HepG2 (cell line): ENCODE results near the gene GATB. TPM values are rescaled to one million over a fixed set of nuclear protein-coding genes. Genes with fewer than 3 reads are reported as not detected.

ENCODE experiments used
- ATAC-seq: fragments of 200-7000 bp; cut with Tn5 transposase; 3 replicates; pipeline ENCODE4 v1.9.1; 2020; ENCODE audit warnings: mild to moderate bottlenecking, moderate library complexity
- BruUV-seq: library from RNA; stranded (reverse); fragments of 400-500 nt; replicated peaks from 2 replicates; lab custom pipeline; 2021; lab: Mats Ljungman, UMichigan
- CTCF ChIA-PET: fragments of 300-600 bp; formaldehyde crosslinking; extraction: SDS; loops from one replicate; lab custom pipeline; 2021; ENCODE audit warnings: low total read pairs, inconsistent platforms, low intra/inter-chr PET ratio; lab: Yijun Ruan, JAX
- POLR2A ChIA-PET: fragments of 350-600 bp; sonication (Branson Sonifier 250); formaldehyde crosslinking; loops from one replicate; lab custom pipeline; 2020; ENCODE audit warnings: antibody characterized with exemption, inconsistent platforms; lab: Yijun Ruan, JAX
- DNase-seq: peaks from one replicate; pipeline ENCODE4 v3.0.0-alpha.2; 2015; ENCODE audit warnings: low spot score
- FAIRE-seq: peaks from 3 replicates; lab custom pipeline; 2011; peaks lifted over from hg19 to GRCh38; lab: Jason Lieb, UNC
- H2AFZ ChIP-seq: one replicate; pipeline ENCODE4 v1.6.1; 2011; ENCODE audit warnings: low read length, inconsistent platforms
- H3K27ac ChIP-seq: fragments of 300-600 bp; 3 replicates; pipeline ENCODE4 v1.8.0; 2011; ENCODE audit warnings: mixed run types, mild to moderate bottlenecking, mixed read lengths, low read length, inconsistent platforms; ENCODE audit not compliant: insufficient read depth; ENCODE audit errors: extremely low read length
- H3K27me3 ChIP-seq, 2 experiments: fragments of 200-600 bp in 1 of 2; 2 replicates in 1 of 2; 3 replicates in 1 of 2; pipeline versions ENCODE4 v1.6.0 to v1.8.0; 2011; ENCODE audit warnings: low read length in 2 of 2, mild to moderate bottlenecking in 2 of 2, moderate library complexity in 2 of 2, inconsistent platforms in 1 of 2; ENCODE audit not compliant: insufficient read depth in 2 of 2, control insufficient read depth in 1 of 2
- H3K36me3 ChIP-seq, 2 experiments: fragments of 200-600 bp in 1 of 2; replicated peaks in 1 of 2; 2 replicates in 1 of 2; 3 replicates in 1 of 2; pipeline versions ENCODE4 v1.5.1 to v1.8.0; 2011; ENCODE audit warnings: low read length in 2 of 2, inconsistent platforms in 1 of 2; ENCODE audit not compliant: insufficient read depth in 2 of 2, control insufficient read depth in 1 of 2
- H3K4me1 ChIP-seq: 2 replicates; pipeline ENCODE4 v1.5.1; 2012; ENCODE audit warnings: low read length, inconsistent platforms; ENCODE audit not compliant: insufficient read depth
- H3K4me2 ChIP-seq: 2 replicates; pipeline ENCODE4 v1.6.0; 2011; ENCODE audit warnings: low read depth, low read length, inconsistent platforms
- H3K4me3 ChIP-seq, 3 experiments: fragments of 200-600 bp in 1 of 3; sonication (generic), shearing (Covaris generic) in 1 of 3; replicated peaks in 1 of 3; 2 replicates each; pipeline ENCODE4 v1.5.1; 2011 to 2016; ENCODE audit warnings: low read length in 3 of 3, inconsistent platforms in 2 of 3, low read depth in 2 of 3, mild to moderate bottlenecking in 2 of 3, control low read depth in 1 of 3, mixed read lengths in 1 of 3; ENCODE audit not compliant: insufficient read depth in 1 of 3
- H3K79me2 ChIP-seq: one replicate; pipeline ENCODE4 v1.6.1; 2011; ENCODE audit warnings: low read length, inconsistent platforms; ENCODE audit not compliant: insufficient read depth
- H3K9ac ChIP-seq: 2 replicates; pipeline ENCODE4 v1.6.0; 2011; ENCODE audit warnings: mild to moderate bottlenecking, low read depth, low read length, inconsistent platforms; ENCODE audit not compliant: insufficient read depth
- H3K9me3 ChIP-seq: 2 replicates; pipeline ENCODE4 v1.5.1; 2012; ENCODE audit warnings: mild to moderate bottlenecking, low read length
- H4K20me1 ChIP-seq: 2 replicates; pipeline ENCODE4 v1.6.0; 2011; ENCODE audit warnings: inconsistent platforms, mild to moderate bottlenecking, low read length, moderate library complexity; ENCODE audit not compliant: insufficient read depth
- AHR ChIP-seq: IDR thresholded peaks from 2 replicates; pipeline ENCODE4 v1.6.1; 2018; ENCODE audit warnings: missing genetic modification reagents, missing compliant biosample characterization
- BCL6 ChIP-seq: IDR thresholded peaks from 2 replicates; pipeline ENCODE4 v1.6.1; 2016; ENCODE audit warnings: missing genetic modification reagents, missing compliant biosample characterization
- E2F5 ChIP-seq: sonication (generic); formaldehyde crosslinking; conservative IDR thresholded peaks from 2 replicates; pipeline ENCODE4 v1.4.0; 2020; ENCODE audit warnings: missing genetic modification reagents
- EED ChIP-seq: sonication (generic); formaldehyde crosslinking; IDR thresholded peaks from 2 replicates; pipeline ENCODE4 v1.5.0; 2020; ENCODE audit warnings: mild to moderate bottlenecking, missing genetic modification reagents
- GABPB1 ChIP-seq: IDR thresholded peaks from 2 replicates; pipeline ENCODE4 v1.6.1; 2016; ENCODE audit warnings: mild to moderate bottlenecking, missing genetic modification reagents, moderate library complexity, missing compliant biosample characterization
- HCFC1 ChIP-seq: fragments of 150-350 bp; IDR thresholded peaks from 2 replicates; pipeline ENCODE4 v1.6.1; 2014; ENCODE audit warnings: low read depth, low read length
- KLF6 ChIP-seq: IDR thresholded peaks from 2 replicates; pipeline ENCODE4 v1.8.0; 2016; ENCODE audit warnings: missing biosample characterization, missing genetic modification reagents
- NFATC3 ChIP-seq: sonication (generic); formaldehyde crosslinking; IDR thresholded peaks from 2 replicates; pipeline ENCODE4 v1.5.1; 2020; ENCODE audit warnings: mild to moderate bottlenecking, missing genetic modification reagents
- NR2F2 ChIP-seq: IDR thresholded peaks from 2 replicates; pipeline ENCODE4 v1.6.1; 2012; ENCODE audit warnings: low read depth, inconsistent platforms, borderline replicate concordance
- RFXAP ChIP-seq: sonication (generic); formaldehyde crosslinking; IDR thresholded peaks from 2 replicates; pipeline ENCODE4 v1.4.0; 2020; ENCODE audit warnings: missing genetic modification reagents, borderline replicate concordance
- SOX13 ChIP-seq, 3 experiments: fragments of 450-650 bp in 1 of 3; sonication (generic) in 1 of 3; formaldehyde crosslinking in 1 of 3; IDR thresholded peaks in 2 of 3; conservative IDR thresholded peaks in 1 of 3; 2 replicates each; pipeline versions ENCODE4 v1.5.0 to v1.6.1; 2016 to 2020; ENCODE audit warnings: antibody characterized with exemption in 1 of 3, mild to moderate bottlenecking in 1 of 3, missing compliant biosample characterization in 1 of 3, missing genetic modification reagents in 1 of 3, moderate library complexity in 1 of 3
- THAP11 ChIP-seq: IDR thresholded peaks from 2 replicates; pipeline ENCODE4 v1.6.1; 2016; ENCODE audit warnings: missing biosample characterization, missing genetic modification reagents
- ZBTB7B ChIP-seq: sonication (generic); formaldehyde crosslinking; IDR thresholded peaks from 2 replicates; pipeline ENCODE4 v1.4.0; 2020; ENCODE audit warnings: missing genetic modification reagents
- ZNF224 ChIP-seq: sonication (generic); formaldehyde crosslinking; IDR thresholded peaks from 2 replicates; pipeline ENCODE4 v1.5.0; 2020; ENCODE audit warnings: mild to moderate bottlenecking, missing genetic modification reagents
- ZNF235 ChIP-seq: sonication (generic); formaldehyde crosslinking; IDR thresholded peaks from 2 replicates; pipeline ENCODE4 v1.8.1; 2023; ENCODE audit warnings: mild to moderate bottlenecking, missing genetic modification reagents, borderline replicate concordance
- ZNF484 ChIP-seq: sonication (generic); formaldehyde crosslinking; IDR thresholded peaks from 2 replicates; pipeline ENCODE4 v1.5.1; 2020; ENCODE audit warnings: mild to moderate bottlenecking, low read depth, missing genetic modification reagents, borderline replicate concordance
- ZNF672 ChIP-seq: sonication (generic); formaldehyde crosslinking; IDR thresholded peaks from 2 replicates; pipeline ENCODE4 v1.8.1; 2022; ENCODE audit warnings: missing genetic modification reagents
- WGBS: methylation state at CpG from one replicate; pipeline ENCODE4 v1.1.6; 2017; ENCODE audit warnings: low lambda C conversion rate; 5-methylcytosine and 5-hydroxymethylcytosine counted together
- in situ Hi-C: cut with HindIII; loops from 2 replicates; pipeline ENCODE4 v1.10.0; 2017; ENCODE audit warnings: low pct_unique_long_range_greater_than_20kb; ENCODE audit not compliant: extremely low pct_ligation_motif_present
- intact Hi-C: fragments of 100-400 bp; cut with micrococcal nuclease; formaldehyde crosslinking; loops from one replicate; pipeline ENCODE4 v1.10.0; 2022; ENCODE audit not compliant: unreplicated experiment
- polyA plus RNA-seq, 8 experiments: library from polyadenylated mRNA; depleted of rRNA in 3 of 8; stranded (reverse) in 7 of 8; unstranded in 1 of 8; fragments of >200 nt; fragmentation: Illumina TruSeq in 4 of 8; extraction: Trizol in 4 of 8; gene quantifications; 2 replicates each; pipeline versions ENCODE4 v1.2.1 to v1.2.3, GENCODE V29; 2011 to 2016; ENCODE audit warnings: low read depth in 4 of 8, missing spikeins in 1 of 8, mixed read lengths in 1 of 8; ENCODE audit not compliant: insufficient read depth in 1 of 8
- total RNA-seq, 5 experiments: library from RNA; depleted of rRNA; stranded (reverse); fragments of >200 nt; fragmentation: Illumina TruSeq; extraction: Trizol; gene quantifications; 2 replicates each; pipeline ENCODE4 v1.2.3, GENCODE V29; 2016; ENCODE audit warnings: low read depth in 1 of 5
- TF ChIP-seq, protein P1 (sequence below): sonication (generic); formaldehyde crosslinking; IDR thresholded peaks from 2 replicates; pipeline ENCODE4 v1.5.1; 2020; ENCODE audit warnings: mild to moderate bottlenecking, moderate library complexity, missing genetic modification reagents

The GATB gene
- total and polyA plus RNA-seq, 2 of the 13 experiments (the other 11 are each of a cell fraction or from before 2014, with no cell fraction given) = 32.3 to 32.4 TPM

- Histone ChIP-seq H3K9me3 (no peaks in the 10 kb centered on the region), H3K36me3 (peaks cover 0 to 6% of the 10 kb centered on the region in 2 experiments; a peak in 2 of 5 replicates), H2AFZ (no peak overlapping the region), H3K4me1 (no peaks in the 10 kb centered on the region), H3K27me3 (no peaks in the 10 kb centered on the region; a peak in 1 of 5 replicates), H3K9ac (no peak overlapping the region), H3K27ac (no peak overlapping the region), H4K20me1 (no peaks in the 10 kb centered on the region), H3K79me2 (no peaks in the 10 kb centered on the region), H3K4me3 (no peak overlapping the region), H3K4me2 (no peak overlapping the region)
- DNase-seq (no peak), FAIRE-seq (no peak), ATAC-seq (no peak)
- intact Hi-C loops (no loop called here), in situ Hi-C loops (no loop called here)
- TF ChIP-seq ZNF672 (no peak), ZNF235 (no peak), THAP11 (CRISPR knock-in tag) (no peak), RFXAP (CRISPR knock-in tag) (no peak), KLF6 (CRISPR knock-in tag) (no peak), AHR (CRISPR knock-in tag) (no peak), SOX13 (IDR thresholded peaks at IDR 0.05) (no peak), SOX13 (CRISPR knock-in tag; conservative IDR thresholded peaks at IDR 0.05 in 1 of 2, IDR thresholded peaks at IDR 0.05 in 1 of 2) (no peak), BCL6 (CRISPR knock-in tag) (no peak), HCFC1 (no peak), E2F5 (CRISPR knock-in tag) (no peak), GABPB1 (CRISPR knock-in tag) (no peak), NFATC3 (CRISPR knock-in tag) (no peak), ZNF484 (CRISPR knock-in tag) (no peak), ZBTB7B (no peak), ZNF224 (CRISPR knock-in tag) (no peak), NR2F2 (no peak), EED (CRISPR knock-in tag) (no peak)
- TF ChIP-seq, protein P1, sequence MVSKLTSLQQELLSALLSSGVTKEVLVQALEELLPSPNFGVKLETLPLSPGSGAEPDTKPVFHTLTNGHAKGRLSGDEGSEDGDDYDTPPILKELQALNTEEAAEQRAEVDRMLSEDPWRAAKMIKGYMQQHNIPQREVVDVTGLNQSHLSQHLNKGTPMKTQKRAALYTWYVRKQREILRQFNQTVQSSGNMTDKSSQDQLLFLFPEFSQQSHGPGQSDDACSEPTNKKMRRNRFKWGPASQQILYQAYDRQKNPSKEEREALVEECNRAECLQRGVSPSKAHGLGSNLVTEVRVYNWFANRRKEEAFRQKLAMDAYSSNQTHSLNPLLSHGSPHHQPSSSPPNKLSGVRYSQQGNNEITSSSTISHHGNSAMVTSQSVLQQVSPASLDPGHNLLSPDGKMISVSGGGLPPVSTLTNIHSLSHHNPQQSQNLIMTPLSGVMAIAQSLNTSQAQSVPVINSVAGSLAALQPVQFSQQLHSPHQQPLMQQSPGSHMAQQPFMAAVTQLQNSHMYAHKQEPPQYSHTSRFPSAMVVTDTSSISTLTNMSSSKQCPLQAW = no peak
- 83% methylated on average over 1 of the region's 1 CpG for WGBS
- CTCF ChIA-PET = no interaction called here
- BruUV-seq = no TSS peak
- POLR2A ChIA-PET = no interaction called here
Measured at GRCh38 chr4:151651496-151651895, 109.3 kb downstream of the GATB start.
